HG03521 (cell line): ENCODE data around the gene ROBO1.
"Not testable (repeated sequence)": the region's sequence is repeated elsewhere in the genome, so short reads cannot be mapped to it uniquely, and the experiment has no call there.

Source experiments
- ATAC-seq: cut with Tn5 transposase; IDR thresholded peaks from one replicate; pipeline ENCODE4 v1.9.1; 2021; ENCODE audit warnings: mild to moderate bottlenecking, moderate library complexity; ENCODE audit not compliant: unreplicated experiment

The ROBO1 gene

DNA sequence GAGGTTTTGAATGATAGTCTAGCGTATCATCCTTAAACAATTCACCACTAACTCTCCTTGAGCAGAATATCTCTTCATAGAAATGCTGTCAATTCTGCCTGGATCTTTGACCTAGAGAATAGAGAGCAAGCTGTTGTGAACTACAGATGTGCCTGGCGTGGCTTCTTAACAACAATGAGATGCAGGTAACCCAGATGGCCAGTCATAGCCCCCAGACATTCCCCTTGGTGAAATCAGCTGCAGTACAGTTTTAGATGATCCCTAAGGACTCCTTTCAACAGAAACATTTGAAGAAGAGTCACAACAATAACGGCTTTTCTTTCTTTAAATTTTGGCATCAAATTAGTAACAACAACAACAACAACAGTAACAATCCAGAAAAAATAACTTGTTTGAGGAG is 1041.3 kb downstream of the ROBO1 start:
- no peak for ATAC-seq

DNA sequence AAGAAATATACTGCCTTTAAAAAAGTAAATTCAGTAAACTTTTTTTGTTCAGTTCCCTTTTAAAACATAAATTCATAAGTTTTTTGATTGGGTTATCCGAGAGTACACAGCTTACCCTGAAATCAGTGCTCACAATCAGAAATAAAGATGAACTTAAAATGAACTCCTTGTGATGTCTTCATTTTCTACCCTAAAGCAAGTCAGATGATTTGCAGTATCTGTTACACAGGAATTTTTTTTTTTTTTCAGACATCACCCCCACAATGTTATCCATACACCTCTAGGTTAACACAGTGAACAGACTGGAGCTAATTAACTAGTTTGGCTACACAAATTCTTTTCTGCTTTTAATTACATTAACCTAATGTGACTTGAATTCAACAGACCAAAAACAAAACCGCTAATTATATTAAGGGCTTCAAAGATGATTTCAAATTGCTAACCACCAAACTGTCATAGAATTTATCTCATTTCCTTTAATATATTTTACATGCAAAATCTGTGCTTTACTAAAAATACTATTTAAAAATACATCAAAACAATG is 1042.0 kb downstream of the ROBO1 start:
- no peak for ATAC-seq

DNA sequence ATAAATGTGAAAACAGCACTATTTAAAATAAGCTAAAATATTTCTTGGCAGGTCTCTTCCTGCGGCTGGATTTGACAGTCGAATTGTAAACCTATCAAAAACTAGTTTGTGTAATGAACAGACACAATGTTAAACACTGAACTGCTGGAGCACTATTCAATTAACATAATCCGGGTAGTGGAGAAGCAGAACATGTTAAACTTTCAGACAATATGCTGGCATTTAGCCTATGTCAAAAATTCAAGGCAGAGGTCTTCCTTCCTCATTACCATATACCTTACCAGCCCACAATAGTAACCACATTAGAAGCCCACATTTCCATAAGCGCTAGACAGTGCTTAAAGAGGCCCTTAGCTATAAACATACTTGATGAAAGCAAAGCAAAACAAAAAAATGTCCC is 1042.9 kb downstream of the ROBO1 start:
- no peak for ATAC-seq

DNA sequence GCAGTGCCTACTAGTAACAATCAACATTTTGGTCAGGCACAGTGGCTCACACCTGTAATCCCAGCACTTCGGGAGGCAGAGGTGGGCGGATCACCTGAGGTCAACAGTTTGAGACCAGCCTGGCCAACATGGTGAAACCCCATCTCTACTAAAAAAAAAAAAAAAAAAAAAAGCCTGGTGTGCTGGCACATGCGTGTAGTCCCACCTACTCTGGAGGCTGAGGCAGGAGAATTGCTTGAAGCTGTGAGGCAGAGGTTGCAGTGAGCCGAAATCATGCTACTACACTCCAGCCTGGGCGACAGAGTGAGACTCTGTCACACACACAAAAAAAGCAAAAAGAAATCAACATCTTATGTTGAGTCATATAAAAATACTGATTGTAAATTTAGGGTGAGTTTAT is 1043.4 kb downstream of the ROBO1 start:
- ATAC-seq: not testable (repeated sequence)

DNA sequence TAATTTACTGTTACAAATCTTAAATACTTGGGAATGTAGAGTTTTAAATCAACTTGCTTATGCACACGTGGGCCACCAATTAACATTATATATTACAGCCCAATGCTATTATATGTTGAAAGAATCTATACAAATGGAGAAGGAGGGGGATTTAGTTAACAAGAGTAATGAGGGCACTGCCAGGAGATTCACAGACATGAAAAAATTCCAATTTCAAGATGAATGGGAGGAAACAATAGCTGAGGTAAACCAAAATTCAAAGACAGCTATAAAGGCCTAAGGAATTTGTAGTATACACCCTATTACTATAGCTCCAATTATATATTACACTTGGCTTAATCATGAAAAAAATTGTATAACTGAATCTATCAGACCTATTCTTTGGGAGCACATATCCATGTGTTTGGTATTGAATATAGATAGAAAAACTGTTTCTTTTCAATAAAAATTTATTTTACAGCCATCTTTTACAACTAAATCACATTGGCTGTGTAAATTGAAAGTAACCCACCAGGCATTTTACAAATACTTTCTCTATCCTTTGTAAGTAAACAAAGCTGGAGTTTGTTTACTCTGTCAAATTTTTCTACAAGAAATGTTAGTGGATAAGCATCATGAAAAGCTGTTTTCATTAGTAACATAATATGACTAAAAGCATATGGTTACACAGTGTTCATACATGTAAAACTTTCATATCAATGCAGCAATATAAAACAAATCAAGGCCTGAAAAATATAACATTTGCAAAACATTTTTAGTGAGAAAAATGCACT is 1045.8 kb downstream of the ROBO1 start:
- no peak for ATAC-seq

DNA sequence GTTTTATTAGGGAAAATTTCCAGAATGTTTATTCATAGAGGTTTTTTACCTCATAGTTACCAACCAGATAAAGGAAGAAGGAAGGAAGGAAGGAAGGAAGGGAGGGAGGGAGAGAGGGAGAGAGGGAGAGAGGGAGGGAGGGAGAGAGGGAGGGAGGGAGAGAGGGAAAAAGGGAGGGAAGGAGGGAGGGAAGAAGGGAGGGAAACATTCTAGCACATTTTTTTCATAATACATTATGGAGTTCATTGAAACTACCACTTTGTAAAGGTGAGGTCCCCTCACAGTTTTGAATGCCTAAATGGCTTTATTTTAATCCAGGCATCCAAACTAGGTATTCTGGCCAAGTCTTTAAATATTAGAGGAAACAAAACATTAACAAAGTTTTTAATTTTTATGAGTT is 1049.1 kb downstream of the ROBO1 start:
- no peak for ATAC-seq

DNA sequence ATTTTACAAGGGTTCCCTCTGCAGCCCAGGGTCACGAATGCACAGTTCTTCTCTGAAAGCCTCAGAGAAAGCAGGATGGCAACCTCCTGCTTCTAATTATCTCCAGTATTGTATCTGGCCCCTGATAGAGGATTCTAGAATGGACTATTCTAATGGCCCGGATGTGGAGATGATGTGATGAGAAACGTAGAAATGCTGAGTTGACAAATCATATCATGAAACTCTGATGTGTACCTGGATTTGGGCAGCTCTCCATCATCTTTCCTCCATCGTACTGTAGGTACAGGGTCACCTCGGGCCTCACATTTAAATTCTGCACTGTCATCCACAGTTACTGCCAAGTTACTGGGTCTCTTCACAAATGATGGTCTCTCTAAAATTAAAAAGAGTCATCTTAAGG is 1050.8 kb downstream of the ROBO1 start:
- no peak for ATAC-seq

DNA sequence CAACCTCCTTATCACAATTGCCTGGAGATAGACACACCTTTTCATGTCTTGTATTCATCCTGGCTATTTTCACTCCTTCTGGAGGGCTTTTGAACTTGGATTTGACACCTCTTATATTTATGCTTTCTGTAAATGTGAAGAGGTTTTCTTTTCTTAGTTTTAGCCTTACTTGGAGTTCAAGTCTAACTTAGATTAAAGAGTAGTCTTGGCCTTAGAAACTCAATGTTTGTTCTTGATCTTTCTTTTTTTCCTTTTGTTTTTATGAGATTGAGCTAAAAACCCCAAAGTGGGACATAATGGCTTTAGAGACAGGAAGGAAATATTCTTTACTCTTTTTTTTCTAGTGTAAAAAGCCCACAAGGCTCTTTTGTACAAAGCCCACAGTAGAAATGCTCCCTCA is 1054.9 kb downstream of the ROBO1 start:
- ATAC-seq: no peak

DNA sequence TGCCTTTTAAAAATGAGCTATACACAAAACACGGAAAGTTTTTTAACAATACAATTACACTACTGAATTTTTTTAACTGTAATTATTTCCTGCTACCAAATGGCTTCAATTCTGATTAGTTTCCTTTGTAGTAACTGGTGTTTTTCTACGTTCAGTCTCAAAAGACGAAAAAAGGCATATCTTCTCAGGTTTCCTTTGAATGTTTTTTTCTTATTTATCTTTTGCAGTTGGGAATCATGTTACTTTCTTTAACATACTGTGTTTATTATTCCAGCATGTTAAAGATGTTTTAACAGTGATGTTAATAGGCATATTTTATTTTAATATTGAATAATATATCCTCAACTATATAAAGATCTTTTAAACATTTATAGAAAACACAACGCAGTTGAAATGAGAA is 1055.5 kb downstream of the ROBO1 start:
- no peak for ATAC-seq

DNA sequence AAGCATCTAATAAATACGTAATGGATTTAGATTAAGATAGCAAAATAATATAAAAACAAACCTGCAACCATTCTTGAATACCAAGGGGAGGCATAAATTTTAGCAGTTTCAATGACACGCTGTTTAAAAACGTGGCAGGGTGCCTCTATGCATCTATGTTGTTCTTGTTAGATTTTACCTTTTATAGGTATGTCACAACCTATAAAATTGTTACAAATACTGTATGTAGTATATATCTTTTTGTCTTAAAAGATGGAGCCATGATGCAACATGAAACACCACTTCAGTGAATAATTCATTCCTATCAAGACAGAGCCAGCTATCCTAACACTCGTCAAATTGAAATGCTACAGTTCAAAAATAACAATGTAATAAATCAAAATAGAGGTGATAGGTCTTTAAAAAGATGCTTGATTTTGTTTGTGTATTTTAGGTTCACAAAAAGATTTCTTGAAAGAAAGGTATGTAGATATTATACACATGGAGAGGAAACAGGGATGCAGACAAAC is 1059.2 kb downstream of the ROBO1 start:
- ATAC-seq: no peak

DNA sequence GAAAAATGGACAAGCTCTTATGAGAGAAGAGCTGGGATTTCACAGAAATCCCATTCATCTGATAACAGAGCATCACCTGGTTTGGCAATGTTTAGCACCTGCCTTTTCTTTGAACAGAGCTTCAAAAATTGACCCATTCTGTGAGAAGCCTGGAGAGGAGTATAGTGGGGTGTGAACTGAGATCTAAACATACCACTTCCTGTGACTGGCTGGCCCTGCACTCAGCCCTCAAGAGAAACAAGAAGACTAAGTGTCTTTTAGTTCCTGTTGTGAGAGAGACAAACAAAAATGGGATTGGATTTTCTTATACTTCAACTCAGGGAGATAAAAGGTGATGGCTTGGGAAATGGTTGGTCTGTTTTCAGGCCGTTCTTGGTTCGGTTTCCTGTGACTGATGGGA is 1060.2 kb downstream of the ROBO1 start:
- no peak for ATAC-seq

DNA sequence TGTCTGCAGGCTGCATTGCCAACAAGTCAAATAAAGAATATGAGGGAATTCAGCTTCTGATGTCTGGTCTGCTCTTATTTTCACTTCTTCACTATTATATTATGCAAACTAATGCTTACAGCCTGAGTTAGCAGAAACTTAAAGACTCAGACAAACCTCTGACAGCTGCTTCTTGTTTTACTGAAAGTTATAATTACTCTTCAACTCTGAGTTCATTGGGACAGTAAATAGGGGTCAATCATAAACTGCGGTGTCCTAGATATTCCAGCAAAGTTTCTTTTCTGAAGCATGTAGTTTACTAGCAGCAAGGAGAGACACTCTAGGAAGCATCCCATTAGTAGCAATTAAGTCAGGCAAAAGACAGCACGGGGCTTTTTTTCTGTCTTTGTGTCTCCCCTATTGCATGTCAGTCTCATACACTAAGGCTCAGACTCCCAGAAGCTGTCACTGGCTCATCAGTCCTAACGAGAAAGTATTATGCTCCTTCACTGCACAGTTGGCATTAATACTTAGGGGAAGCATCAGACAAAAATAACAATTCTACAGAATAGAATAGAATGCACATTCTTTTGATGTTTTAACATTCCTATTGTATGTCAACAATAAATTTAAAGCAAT is 1060.8 kb downstream of the ROBO1 start:
- no peak for ATAC-seq

DNA sequence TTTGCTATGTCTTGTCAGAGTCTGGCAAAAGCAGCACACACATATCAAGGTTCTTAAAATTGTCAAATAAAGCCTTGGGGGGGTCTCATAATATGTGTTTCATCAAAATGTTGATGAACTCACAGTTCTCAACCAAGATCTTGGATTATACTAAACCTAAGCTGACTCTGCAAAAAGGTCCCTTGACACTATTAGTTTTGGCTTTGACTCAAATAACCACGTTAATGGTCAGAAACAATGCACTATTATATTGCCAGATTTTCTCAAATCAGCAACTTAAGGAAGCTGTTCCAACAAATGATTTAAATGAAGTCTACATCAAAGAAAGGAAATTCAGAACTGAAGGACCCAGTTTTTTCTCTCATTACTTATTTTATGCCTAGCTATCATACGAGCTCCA is 1063.9 kb downstream of the ROBO1 start:
- no peak for ATAC-seq

DNA sequence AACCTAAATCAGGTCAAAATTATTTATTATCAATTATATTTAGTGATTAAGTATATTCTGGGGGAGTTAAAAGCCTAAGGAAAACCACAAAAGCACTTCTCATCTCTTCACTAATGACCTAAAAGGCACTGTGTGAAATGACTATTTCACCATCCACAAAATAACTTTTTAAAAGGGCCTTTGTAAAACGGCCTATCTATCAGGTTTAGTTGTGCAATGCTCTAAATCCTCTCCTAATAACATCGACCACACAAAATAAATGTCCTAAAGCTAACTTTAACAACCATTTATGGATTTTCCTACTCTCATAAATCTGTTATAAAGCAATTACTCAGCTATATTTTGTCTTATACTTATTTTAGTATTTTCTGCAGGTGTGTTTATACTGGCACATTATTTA is 1066.3 kb downstream of the ROBO1 start:
- no peak for ATAC-seq

DNA sequence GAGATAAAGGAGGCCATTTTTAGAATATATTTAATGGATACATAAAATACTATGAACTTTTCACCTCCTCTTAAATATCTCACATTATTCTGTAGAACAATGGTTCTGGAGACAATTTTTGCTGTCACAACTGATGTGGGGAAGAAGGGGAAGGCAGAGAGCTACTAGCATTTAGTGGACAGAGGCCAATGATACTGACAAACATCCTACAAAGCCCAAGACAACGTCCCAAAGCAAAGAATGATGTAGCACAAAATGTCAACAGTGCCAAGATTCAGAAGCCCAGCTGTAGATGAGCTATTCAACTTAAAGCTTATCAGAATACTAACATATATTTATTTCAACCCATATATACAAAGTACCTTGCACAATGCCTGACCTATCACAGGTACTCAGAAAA is 1069.4 kb downstream of the ROBO1 start:
- no peak for ATAC-seq

DNA sequence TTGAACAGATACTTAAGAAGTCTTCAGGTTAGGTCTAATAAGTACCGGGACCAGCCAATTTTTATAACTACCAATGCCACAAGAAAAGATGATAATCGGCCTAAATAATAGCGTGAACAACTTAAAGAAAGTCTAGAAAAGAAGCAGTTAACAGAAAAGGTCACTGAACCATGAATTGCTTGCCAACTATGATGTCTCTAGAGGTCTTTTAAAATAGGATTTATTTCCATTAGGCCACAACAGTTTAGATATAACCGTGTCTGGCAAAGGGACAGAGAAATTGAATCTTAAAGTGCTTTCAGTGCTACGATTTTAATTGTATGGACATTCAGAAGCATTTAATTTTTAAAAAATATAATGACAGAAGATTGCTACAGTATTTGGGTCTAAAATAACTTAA is 1070.4 kb downstream of the ROBO1 start:
- no peak for ATAC-seq

DNA sequence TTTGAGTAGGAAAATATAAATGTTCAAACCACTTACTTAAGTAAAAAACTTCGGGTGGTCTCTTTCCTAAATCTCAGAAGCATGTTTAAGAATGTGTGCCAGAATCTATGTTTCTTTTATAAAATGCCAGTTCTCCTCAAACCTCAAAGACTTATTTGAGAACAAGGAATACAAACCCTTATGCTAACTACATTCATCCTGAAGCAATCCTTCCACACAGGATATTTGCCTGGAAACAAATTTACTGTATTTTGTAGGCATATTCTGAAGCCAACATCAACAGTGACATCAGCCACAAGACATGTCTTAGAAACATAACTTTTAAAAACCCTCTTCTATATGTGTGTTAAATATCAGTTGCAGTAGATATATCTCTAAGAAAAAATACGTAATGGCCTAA is 1077.0 kb downstream of the ROBO1 start:
- ATAC-seq: no peak

DNA sequence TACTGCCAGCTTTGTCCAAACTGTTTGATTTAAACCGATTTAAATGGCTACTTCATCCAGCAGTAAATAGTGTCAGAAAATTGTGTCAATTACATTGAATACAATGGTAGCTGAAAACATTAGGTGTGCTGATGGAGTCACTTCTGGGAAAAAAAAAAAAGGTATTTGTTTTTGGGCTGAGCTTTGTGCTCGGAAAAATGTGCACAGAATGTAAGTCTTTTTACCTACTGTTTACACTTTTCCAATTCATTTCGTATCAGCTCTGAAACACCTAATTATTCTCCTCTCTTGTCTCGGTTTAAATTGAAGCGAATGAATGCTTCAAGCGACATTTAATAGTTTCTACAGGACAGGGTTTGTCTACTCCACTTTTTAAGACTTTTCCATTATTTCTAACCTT is 1078.4 kb downstream of the ROBO1 start:
- ATAC-seq: no peak

DNA sequence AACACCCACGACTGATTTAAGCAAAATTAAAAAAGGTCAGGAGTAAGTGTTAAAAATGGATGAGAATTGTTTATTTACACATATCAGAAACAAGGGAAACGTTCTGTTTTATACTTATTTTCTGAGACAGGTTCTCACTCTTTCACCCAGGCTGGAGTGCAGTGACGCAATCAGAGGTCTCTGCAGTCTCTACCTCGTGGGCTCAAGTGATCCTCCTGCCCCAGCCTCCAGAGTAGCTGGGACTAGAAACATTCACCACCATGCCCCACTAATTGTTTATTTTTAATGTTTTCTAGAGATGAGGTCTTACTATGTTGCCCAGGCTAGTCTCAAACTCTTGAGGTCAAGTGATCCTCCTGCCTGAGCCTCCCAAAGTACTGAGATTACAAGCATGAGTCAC is 1080.3 kb downstream of the ROBO1 start:
- no peak for ATAC-seq

DNA sequence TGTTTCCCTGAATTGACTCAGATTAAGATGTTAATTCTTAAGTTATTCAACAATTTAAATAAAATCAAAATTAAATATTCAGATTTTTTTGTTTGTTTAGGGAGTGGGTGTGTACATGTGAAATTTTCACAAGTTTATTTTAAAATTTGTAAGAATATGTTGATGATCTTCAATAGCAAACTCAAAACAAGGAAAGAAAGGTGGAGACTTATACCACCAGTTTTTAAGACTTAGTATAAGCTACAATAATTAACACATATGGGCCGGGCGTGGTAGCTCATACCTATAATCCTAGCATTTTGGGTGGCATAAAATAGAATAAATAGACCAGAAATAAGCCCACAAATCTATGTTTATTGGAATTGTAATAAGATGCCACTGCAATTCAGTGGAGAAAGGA is 1084.5 kb downstream of the ROBO1 start:
- ATAC-seq: no peak

DNA sequence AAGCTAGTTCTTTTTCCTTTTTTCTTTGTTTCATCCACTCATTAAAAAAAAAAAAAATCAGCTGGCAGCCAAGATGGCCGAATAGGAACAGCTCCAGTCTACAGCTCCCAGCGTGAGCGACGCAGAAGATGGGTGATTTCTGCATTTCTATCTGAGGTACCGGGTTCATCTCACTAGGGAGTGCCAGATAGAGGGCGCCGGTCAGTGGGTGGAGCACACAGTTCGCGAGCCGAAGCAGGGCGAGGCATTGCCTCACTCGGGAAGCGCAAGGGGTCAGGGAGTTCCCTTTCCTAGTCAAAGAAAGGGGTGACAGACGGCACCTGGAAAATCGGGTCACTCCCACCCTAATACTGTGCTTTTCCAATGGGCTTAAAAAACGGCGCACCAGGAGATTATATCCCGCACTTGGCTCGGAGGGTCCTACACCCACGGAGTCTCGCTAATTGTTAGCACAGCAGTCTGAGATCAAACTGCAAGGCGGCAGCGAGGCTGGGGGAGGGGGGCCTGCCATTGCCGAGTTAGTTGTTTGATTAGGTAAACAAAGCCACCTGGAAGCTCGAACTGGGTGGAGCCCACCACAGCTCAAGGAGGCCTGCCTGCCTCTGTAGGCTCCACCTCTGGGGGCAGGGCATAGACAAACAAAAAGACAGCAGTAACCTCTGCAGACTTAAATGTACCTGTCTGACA is 1092.5 kb downstream of the ROBO1 start:
- ATAC-seq: not testable (repeated sequence)

DNA sequence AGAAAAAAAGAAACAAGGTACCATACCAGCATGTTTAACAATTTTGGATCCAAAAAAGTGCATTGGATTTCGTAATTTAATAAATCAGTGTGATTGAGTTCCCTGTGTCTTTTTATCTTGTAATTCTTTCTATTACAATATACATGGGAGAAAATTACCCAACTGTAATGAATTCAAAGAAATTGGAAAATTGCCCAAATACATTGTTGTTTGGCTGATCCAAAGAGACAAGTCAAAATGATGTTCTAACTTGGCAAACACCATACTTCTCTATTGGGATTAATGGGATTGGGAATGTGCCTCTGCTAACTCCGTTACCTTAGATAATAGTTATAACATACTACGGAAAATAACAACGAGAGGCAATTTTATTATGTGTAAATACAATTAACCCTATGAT is 1097.1 kb downstream of the ROBO1 start:
- no peak for ATAC-seq
